GM20431 (cell line): ENCODE measurements around the gene TMEM101.
"Not testable (repeated sequence)": the region's sequence is repeated elsewhere in the genome, so short reads cannot be mapped to it uniquely, and the experiment has no call there.

ENCODE experiments used
- in situ Hi-C: fragments of 300-500 bp; cut with MseI, MboI; formaldehyde crosslinking; loops from one replicate; pipeline ENCODE4 v1.15.0; 2020; ENCODE audit warnings: low sequenced_read_pairs; ENCODE audit not compliant: unreplicated experiment

TMEM101 gene

DNA sequence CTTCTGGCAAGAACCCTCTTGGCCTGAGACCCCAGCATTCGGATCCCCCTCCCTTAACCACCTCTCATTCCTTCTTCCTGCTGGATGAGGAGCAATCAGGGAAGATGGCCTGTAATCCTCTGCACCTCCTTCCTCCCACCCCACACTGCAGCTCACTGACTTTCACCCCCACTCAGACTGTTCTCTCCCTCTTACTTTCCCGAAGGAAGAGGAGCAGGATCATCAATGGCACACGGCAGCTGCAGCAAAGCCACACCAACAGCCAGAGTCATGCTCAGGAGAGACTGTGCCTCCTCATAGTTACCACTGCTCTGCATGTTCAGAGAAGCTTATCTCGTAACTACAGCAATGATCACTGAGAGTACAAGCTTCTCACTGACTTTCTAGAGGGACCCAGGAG lies 10.1 kb upstream of the TMEM101 start:
- in situ Hi-C loops: no loop called here

DNA sequence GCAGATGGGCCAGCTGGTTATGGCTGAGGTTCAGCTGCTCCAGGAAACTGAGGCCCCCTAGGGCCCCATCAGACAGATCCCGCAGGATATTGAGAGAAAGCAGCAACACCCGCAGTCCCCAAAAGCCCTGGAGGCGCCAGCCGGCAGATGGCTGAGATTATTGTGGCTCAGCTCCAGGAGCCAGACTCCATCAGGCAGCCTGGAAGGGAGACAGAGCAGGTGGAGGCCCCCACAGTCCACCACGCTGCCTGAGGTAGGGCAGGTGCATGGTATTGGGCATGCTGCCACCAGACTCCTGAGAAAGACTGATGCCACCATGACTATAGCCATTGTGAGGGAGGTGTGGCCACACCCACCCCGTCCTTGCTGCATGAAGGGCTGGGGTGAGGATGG lies 9.5 kb upstream of the TMEM101 start:
- in situ Hi-C loops: no loop called here

DNA sequence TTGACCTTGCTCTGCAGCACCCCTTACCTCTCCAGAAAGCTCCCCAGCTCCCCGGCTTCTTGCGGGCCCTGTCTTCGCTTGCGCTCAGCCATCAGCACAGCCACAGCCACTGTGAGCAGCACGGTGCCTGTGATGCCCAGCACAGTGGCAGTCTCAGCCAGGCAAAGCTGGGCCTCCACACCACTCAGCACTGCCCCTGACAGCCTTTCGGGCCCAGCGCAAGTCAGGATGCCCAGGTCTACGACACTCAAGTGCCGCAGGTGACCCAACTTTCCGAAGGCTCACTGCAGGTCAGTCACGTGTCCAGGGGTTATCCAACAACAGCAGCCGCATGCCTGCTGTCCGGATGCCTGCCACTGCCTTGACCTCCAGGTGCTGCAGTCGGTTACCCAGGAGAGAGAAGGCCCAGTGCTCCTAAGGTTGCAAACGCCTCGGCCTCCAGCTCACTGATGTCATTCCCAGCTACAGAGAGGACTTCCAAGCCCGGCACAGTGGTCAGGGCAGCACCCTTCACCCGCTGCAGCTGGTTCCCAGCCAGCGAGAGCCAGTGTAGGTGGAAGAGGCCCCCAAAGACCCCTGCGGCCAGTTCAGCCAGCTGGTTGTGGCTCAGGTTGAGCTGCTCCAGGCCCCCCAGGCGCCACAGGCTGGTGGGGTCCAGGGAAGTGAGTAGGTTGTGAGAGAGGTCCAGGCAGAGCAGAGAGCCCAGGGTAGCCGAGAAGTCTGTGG lies 8.9 kb upstream of the TMEM101 start:
- in situ Hi-C loops: no loop called here

DNA sequence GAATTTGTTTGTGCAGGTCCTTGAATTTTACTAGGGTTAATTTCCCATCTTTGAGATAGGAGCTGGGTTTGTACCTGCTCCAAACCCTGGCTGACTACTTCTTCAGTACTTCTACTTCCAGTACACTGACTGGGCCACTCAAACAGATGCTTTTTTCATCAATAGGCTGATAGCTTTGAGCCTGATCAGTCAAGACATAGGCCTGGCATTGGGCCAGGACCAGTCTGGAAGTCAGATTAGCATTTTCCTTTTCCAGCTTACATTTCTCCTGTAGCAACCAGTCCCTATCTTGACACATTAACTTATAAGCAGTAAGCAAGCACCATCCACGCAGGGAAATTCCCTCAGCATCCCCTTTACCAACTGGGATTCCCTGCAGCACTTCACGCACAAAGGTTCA lies 7.5 kb upstream of the TMEM101 start:
- in situ Hi-C loops: no loop called here

DNA sequence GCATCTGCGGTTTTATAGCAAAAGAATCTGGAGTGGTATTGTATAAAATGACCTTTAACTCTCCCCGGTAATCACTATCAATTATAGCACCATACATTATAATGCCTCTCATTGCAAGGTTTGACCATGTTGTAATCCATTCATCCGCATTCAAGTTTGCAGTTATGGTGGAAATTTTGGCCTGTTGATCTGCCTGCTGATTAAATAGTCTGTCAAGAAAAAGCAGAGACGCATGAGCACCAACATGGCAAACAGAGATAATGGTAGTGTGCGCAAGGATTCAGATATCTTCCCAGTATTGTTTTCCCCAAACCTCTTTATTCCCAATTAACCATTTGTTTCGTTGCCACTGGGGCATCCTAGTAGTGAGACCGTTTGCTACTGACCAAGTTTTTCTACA lies 6.5 kb upstream of the TMEM101 start:
- in situ Hi-C loops: not testable (repeated sequence)

DNA sequence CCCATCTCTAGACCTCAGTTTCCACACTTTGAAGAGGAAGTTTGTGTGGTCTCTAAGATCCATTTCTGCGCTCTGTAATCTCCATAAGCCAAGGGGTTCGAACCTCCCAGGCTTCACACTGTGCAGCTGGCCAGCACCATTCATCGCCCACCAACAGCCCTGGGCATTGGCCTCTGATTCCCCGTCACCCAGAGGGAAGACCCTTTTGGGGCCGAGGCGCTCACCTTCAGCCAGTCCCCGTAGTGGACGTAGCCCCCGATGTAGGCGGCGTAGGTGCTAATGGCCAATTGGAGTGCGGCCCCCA lies 678 bp downstream of the TMEM101 start:
- in situ Hi-C loops: no loop called here

DNA sequence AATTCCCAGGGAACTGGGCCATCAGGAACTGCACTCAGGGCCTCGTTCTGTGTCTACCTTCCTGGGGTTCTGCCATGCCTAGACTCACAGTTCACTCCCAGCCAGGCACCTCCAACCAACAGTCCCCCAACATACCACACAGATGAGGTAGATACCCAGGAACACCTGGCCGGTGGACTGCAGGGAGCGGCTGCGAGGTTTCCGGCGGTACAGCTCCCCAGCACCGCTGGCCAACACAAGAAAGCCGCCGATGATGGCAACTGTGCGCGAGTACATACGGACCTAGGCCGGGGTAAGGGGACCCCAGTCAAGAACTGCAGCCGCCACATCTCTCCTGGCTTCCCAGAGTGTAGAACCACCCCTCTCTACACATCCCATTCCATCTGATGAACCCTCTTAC lies 1.9 kb downstream of the TMEM101 start:
- in situ Hi-C loops: no loop called here

DNA sequence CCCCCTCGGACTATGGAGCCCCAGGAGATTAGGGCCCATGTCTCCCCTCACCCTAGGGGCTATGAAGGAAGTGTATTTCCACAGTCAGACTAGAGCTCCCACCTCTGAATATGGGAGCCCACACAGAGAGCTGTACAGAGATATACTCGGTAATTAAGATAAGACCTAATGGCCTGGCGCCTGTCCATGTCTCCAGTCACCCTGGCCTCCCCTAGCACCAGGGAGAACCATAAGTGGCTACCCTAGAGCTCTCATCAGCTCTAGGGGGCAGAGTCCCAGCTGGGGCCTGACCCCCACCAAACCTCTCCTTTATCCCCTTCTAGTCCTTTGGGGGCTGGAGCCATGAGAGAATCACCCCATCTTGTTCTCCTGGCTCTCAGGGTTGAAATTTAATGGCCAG lies 2.4 kb downstream of the TMEM101 start:
- in situ Hi-C loops: no loop called here

DNA sequence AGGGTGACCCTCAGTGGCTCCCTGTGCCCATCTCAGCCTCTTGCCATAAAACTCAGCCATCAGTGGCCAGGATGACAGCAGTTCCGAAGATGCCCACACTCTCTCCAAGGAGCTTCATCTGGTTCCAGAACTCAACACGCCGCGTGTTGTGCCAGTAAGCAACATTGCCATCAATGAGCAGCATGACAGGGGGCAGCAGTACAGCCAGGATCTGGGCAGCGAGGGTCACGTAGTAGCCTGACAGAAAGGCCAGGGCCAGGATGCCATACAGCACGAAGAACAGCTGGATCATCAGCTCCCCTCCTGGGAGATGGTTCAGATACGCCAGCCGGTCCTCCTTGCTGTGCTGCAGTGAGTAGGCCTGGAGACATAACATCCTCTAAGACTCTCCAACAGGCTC lies 2.9 kb downstream of the TMEM101 start:
- in situ Hi-C loops: no loop called here

DNA sequence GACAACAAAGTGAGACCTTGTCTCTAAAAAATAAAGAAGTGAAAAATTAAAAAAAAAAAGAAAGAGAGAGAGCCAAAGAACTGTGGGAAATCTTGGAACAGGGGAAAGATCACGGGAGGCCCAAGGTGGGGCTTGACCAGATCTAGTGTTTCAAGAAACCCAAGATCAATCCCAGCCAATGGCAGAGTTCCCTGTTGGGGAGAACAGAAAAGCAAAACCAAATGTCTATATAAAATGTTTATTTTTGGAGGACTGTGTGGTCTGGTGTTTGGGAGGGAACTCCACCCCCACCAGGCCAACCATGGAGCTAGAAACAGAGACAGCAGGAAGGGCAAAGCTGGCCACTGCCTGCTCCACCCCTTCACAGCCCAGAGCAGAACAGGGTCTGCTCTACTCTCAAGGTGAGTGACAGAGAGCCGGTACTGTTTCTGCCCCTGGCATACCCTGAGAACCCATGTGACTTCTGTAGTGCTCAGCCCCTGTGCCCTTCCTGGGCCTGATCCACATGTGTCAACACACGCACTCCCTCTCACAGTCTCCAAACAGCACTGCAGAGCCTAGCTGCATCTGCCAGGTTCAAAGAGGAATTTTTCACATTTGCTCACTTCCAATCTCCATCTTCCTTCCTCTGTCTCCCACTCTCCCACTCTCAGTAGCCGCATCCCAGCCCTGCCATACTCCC lies 3.7 kb downstream of the TMEM101 start:
- in situ Hi-C loops: no loop called here

DNA sequence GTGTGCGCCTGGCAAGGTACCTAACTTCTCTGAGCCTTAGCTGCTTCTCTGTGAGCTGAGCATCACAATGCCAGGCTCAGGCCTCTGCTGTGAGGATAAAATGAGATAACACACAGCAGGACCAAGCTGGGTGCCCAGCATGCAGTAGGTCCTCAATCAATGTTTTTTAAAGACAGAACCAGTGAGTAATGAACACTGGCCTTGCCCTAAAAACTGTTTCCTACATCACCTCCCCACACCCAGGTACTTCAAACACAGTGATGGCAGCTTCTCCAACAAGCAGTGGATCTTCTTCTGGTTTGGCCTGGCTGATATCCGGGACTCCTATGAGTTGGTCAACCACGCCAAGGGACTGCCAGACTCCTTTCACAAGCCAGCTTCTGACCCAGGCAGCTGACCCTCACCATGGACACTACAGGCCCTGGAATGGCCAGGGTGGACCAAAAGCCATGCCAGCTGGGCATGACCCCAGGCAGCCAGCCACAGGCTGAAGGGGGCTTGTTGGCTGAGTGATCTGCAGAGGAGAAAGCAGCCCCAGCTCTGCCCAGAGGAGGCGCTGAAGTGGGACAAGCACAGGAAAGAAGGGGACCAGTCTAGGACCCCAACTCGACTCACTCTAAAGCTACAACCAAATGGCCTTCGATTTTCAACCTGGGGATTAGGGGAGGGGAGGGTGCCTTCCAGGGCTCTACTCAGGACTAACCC lies 6.4 kb downstream of the TMEM101 start:
- in situ Hi-C loops: no loop called here

DNA sequence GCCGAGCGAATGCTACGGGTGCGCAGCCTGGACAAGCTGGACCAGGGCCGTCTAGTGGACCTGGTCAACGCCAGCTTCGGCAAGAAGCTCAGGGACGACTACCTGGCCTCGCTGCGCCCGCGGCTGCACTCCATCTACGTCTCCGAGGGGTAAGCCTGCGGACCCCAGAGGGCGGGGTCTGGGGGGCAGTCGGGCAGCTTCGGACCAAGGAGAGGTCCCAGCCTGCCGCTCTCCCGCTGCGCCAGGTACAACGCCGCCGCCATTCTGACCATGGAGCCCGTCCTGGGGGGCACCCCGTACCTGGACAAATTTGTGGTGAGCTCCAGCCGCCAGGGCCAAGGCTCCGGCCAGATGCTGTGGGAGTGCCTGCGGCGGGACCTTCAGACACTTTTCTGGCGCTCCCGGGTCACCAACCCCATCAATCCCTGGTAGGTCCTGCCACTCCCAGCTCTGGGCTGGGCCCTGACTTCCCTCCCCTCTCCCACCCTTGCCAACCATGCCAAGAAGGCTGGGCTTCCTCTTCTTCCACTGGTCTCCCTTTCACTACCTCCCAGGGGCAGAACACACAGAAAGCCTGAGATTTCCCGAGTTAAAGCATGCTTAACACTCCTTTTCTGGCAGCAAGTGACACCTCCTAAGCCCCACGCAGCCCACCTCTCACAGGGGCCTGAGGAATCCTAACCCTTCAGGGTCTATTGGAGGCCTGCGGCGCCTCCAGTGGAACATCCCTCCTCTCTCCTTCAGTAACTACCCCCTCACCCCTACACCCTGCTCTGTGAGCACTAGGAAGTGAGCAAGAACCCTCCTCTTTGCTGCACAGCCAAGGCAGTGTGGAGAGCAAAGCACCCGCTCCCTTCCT lies 7.2 kb downstream of the TMEM101 start:
- in situ Hi-C loops: no loop called here

DNA sequence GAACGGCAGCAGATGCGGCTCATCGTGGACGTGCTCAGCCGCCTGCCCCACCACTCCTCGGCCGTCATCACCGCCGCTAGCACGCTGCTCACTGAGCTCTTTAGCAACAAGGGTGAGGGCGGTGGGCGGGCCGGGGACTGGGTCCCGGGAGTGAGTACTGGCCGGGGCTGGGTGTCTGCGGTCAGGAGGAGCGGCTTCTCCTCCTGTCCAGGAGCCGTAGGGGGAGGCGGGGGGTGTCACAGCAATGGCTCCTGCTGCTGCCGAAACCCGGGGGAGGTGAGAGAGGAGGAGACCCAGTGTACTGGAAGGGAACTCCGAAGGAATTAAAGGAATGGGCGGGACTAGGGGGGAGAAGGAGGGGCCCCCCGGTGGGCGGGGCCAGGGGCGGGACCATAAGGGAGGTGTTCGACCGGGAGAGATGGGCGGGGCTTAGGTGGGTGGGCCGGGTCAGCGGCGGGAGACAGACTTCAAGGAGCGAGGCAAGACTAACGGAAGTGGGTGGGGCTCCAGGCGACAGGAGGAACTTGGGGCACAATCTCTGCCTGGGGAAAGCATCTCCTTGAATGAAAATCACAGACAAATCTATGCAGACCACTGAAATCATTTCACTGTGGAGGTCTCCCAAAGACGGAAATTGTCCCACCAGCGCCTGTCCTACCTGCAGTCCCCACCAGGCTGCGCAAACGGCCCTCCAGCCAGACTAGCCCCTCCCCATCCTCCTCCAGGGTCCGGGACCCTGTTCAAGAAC lies 8.0 kb downstream of the TMEM101 start:
- in situ Hi-C loops: no loop called here

DNA sequence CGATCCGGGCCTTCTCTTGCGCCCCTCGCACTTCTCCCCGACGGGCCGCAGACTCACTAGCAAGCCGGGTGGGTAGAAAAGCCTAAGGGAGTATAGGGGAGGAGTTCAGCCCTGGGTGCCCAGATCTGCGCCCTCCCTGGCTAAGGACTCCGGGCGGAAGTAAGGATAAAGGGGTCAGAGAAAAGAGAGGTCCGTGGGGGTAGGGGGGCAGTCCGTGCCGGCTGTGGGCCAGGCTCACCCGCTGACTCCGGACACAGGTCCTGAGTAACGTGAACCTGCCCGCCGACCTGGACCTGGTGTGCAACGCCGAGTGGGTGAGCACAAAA lies 8.5 kb downstream of the TMEM101 start:
- in situ Hi-C loops: no loop called here

DNA sequence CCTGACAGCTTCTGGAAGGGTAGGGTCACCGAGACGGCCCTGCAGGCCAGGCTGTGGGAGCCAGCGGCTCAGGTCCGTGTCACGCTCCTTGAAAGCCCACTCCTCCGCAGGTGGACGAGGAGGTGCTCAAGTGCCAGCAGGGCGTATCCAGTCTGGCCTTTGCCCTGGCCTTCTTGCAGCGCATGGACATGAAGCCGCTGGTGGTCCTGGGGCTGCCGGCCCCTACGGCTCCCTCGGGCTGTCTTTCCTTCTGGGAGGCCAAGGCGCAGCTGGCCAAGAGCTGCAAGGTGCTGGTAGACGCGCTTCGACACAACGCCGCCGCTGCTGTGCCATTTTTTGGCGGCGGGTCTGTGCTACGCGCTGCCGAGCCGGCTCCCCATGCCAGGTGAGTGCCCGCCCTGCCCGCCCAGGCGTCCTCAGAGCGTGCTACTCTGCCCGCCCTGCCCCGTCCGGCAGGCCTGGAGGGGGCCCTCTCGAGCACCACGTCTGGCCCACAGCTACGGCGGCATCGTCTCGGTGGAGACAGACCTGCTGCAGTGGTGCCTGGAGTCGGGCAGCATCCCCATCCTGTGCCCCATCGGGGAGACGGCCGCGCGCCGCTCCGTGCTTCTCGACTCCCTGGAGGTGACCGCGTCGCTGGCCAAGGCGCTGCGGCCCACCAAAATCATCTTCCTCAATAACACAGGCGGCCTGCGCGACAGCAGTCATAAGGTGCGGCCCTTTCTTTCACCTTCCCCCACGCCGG lies 9.1 kb downstream of the TMEM101 start:
- in situ Hi-C loops: no loop called here

DNA sequence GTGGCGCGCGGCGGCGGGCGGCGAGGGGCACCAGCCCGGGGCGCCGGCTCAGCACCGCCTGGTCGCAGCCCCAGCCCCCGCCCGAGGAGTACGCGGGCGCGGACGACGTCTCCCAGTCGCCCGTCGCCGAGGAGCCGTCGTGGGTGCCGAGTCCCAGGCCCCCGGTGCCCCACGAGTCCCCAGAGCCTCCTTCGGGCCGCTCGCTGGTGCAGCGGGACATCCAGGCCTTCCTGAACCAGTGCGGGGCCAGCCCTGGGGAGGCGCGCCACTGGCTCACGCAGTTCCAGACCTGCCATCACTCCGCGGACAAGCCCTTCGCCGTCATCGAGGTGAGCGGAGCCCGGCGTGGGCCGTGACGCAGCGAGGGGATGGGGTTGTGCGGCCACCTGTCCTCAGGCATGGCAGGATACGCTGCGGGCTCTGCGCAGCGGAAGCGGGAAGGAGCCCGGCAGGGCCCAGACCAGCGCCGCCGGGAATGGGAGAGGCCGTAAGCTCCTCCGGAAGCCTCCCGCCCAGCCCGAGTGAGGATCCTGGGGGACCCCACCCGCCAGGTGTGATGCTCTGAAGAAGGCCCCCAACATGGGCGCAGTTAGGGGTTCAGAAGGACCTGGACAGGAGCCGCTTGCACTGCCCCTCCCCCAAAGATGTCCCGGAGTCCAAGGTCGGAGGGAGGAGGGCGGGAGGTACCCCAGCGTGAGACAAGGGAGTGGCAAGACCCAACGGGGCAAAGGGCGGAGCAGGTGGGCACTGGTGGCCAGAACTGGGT lies 9.8 kb downstream of the TMEM101 start:
- in situ Hi-C loops: no loop called here

DNA sequence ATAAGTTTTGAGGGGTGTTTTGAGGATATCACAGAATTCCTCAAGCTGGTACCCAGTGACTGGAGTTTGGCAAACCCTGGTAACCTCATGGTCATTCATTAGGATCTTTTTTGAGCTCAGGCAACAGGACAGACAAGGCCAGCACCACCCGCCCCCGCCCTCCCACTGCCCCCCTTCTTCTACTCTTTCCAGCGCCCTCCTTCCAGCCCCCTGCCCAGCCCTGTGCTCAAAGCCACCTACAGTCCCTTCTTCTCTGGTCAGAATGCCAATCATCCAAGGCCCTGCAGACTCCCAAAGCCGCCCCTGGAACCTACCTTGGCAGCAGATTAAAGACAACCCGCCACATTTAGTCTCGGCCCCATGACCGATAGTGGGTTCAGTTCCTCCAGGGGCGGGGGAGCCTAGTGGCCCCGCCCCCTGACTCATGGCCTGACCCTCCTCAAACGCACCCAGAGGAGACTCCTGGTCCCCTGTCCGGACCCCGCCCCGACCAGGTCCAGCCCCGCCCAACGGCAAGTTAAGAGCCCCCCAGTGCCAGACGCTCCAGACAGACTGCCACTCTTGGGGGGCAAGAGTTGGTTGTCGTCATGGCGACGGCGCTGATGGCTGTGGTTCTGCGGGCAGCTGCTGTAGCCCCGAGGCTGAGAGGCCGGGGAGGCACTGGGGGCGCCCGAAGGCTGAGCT lies 10.5 kb downstream of the TMEM101 start, which contains the start of gene NAGS:
TSS of gene NAGS (plus strand) at position 546 of the 684 bp plus-strand sequence. CDS start at position 588, 42 bp downstream.
- in situ Hi-C loops: no loop called here
